GM12892 (cell line): ENCODE data around the gene ADD2.

Experiments
- POLR2A ChIP-seq: IDR thresholded peaks from 2 replicates; pipeline ENCODE4 v1.6.1; 2011; ENCODE audit warnings: low read depth, low read length, control low read depth
- POLR2AphosphoS5 ChIP-seq: IDR thresholded peaks from 2 replicates; pipeline ENCODE4 v1.6.1; 2011; ENCODE audit warnings: low read depth, low read length, control low read depth
- TAF1 ChIP-seq: IDR thresholded peaks from 2 replicates; pipeline ENCODE4 v1.6.1; 2011; ENCODE audit warnings: low read depth, mild to moderate bottlenecking, control low read depth, low read length, borderline replicate concordance

DNA sequence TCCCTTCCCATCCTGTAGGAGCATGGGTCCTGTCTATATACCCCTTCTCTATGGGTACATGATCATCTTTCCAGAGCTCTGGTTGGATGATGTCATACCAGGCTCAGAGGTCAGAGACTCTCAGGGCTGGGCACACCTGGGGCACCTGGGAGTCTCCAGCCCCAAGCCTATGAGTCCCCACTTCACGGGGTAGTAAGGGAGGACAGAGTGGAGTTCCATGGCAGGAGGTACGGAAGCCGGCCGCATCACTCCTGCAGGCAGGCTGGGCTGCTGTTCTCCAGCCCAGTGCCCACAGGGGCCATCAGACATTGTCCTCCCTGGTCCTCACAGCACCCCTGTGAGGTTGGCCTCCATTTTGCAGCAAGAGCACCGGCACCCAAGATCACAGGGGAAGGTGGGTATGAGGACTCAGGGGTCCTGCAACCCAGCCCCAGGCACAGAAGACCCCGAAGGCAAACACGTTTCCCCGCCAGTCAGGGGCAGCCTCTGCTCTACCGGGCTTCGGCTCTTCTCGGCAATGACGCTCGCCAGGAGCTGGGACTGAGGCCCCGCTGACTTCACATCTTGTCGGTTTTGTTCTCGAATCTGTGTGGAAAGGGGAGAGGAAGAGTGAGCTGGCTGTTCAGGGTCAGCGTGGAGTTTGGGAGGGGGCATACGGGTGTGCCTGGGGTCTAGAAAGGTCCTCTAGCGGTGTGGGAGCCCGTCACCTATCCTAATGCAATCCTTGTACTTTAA, 91.5 kb downstream of the ADD2 start:
- TF ChIP-seq POLR2A (no peak), POLR2AphosphoS5 (no peak), TAF1 (no peak)
